Vagina (tissue), 2 donors: ENCODE data around the gene UST.

Experiments
- POLR2A ChIP-seq, 2 donors: fragments of 450-650 bp; IDR thresholded peaks; one replicate each; pipeline ENCODE4 v1.6.1; 2017; ENCODE audit warnings: antibody characterized with exemption in 2 of 2, mild to moderate bottlenecking in 2 of 2, moderate library complexity in 2 of 2
- TF ChIP-seq, protein P1 (sequence below), 3 experiments: fragments of 450-650 bp in 2 of 3; fragments of 200-600 bp in 1 of 3; sonication (generic) in 1 of 3; IDR thresholded peaks; one replicate each; pipeline ENCODE4 v1.5.1; 2017 to 2019; ENCODE audit warnings: antibody characterized with exemption in 3 of 3, mild to moderate bottlenecking in 2 of 3, moderate library complexity in 2 of 3

DNA sequence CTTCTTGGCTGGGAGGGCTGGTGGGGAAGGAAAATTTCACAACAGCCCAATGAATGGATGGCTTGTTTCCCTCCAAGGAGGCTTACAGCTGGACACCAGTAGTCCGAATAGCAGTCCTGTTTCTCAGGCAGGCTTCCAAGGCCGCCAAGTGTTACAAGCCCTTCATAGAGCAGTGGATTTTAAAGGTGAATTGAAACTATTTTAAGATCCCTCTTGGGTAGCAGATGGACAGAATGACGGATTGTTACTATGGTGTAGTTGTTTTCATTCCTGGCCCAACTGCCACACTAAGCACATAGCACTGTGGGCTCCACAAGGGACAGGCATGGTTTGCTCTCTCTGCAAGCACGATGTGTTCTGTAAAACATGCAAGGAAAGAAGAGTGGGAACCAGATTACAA, 367.3 kb downstream of the UST start:
- no peak for TF ChIP-seq POLR2A (IDR thresholded peaks at IDR 0.05)
- TF ChIP-seq, protein P1, sequence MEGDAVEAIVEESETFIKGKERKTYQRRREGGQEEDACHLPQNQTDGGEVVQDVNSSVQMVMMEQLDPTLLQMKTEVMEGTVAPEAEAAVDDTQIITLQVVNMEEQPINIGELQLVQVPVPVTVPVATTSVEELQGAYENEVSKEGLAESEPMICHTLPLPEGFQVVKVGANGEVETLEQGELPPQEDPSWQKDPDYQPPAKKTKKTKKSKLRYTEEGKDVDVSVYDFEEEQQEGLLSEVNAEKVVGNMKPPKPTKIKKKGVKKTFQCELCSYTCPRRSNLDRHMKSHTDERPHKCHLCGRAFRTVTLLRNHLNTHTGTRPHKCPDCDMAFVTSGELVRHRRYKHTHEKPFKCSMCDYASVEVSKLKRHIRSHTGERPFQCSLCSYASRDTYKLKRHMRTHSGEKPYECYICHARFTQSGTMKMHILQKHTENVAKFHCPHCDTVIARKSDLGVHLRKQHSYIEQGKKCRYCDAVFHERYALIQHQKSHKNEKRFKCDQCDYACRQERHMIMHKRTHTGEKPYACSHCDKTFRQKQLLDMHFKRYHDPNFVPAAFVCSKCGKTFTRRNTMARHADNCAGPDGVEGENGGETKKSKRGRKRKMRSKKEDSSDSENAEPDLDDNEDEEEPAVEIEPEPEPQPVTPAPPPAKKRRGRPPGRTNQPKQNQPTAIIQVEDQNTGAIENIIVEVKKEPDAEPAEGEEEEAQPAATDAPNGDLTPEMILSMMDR (IDR thresholded peaks at IDR 0.05): no peak
